Calu3 (cell line): Measurements from ENCODE around the gene PCDHA1. TPM values are rescaled to one million over a fixed set of nuclear protein-coding genes. Genes with fewer than 3 reads are reported as not detected.

Experiments used
- BruUV-seq: library from RNA; stranded (reverse); fragments of 400-500 nt; replicated peaks from 2 replicates; lab custom pipeline; 2021; lab: Mats Ljungman, UMichigan
- CTCF ChIA-PET: fragments of 300-600 bp; sonication (Branson Sonifier 250); formaldehyde crosslinking; loops from one replicate; lab custom pipeline; 2022; ENCODE audit warnings: antibody characterized with exemption; lab: Charles Lee
- DNase-seq: peaks from one replicate; pipeline ENCODE4 v3.0.0; 2022
- H3K27ac Mint-ChIP-seq: one replicate; pipeline ENCODE4 v1.8.0; 2022; ENCODE audit warnings: mixed read lengths; ENCODE audit not compliant: unreplicated experiment
- H3K27me3 Mint-ChIP-seq: one replicate; pipeline ENCODE4 v1.8.0; 2022; ENCODE audit warnings: mixed read lengths; ENCODE audit not compliant: unreplicated experiment
- H3K36me3 Mint-ChIP-seq: one replicate; pipeline ENCODE4 v1.8.0; 2022; ENCODE audit warnings: mild to moderate bottlenecking, moderate library complexity, mixed read lengths; ENCODE audit not compliant: insufficient read depth, unreplicated experiment
- H3K4me1 Mint-ChIP-seq: one replicate; pipeline ENCODE4 v1.8.0; 2022; ENCODE audit warnings: mild to moderate bottlenecking, low read depth, mixed read lengths; ENCODE audit not compliant: unreplicated experiment
- H3K4me3 Mint-ChIP-seq: one replicate; pipeline ENCODE4 v1.8.0; 2022; ENCODE audit warnings: mild to moderate bottlenecking, low read depth, moderate library complexity, mixed read lengths; ENCODE audit not compliant: unreplicated experiment
- H3K9me3 Mint-ChIP-seq: one replicate; pipeline ENCODE4 v1.8.0; 2022; ENCODE audit warnings: low read depth, mixed read lengths; ENCODE audit not compliant: unreplicated experiment
- CTCF ChIP-seq: fragments of 200-600 bp; IDR thresholded peaks from one replicate; pipeline ENCODE4 v1.8.0; 2022; ENCODE audit warnings: antibody characterized with exemption; ENCODE audit not compliant: unreplicated experiment
- intact Hi-C: fragments of 100-400 bp; cut with micrococcal nuclease; formaldehyde crosslinking; loops from one replicate; pipeline ENCODE4 v1.10.0; 2022; ENCODE audit not compliant: unreplicated experiment
- total RNA-seq: library from RNA; stranded (reverse); gene quantifications from 2 replicates; pipeline ENCODE4 v1.2.3, GENCODE V29; 2022

PCDHA1 gene
- total RNA-seq, 1 experiment from 2014 or later, result 0.83 TPM

GRCh38 chr5:140883927-140884697 lies 98.2 kb downstream of the PCDHA1 start:
- CTCF ChIA-PET, result interaction anchor here (1.6 kb wide), 1 partner anchor 82 kb away, joined by 3 read pairs; the partner anchor contains the start of gene PCDHAC2
- no peak overlapping the region for H3K4me3 Mint-ChIP-seq
- no peak for TF ChIP-seq CTCF
- H3K27ac Mint-ChIP-seq, result no peak overlapping the region
- no peak for DNase-seq
- intact Hi-C loops, result loop anchor here (2.0 kb wide), 1 partner anchor 43 kb away; the partner anchor contains the start of gene PCDHAC1
- H3K4me1 Mint-ChIP-seq, result no peaks in the 10 kb centered on the region
- no peaks in the 10 kb centered on the region for H3K36me3 Mint-ChIP-seq
- BruUV-seq, result no TSS peak
- H3K27me3 Mint-ChIP-seq, result no peaks in the 10 kb centered on the region
- H3K9me3 Mint-ChIP-seq, result peaks cover 5% of the 10 kb centered on the region

- BruUV-seq, result no TSS peak
- Mint-ChIP-seq H3K27me3 (no peaks in the 10 kb centered on the region), H3K9me3 (peaks cover 4% of the 10 kb centered on the region), H3K4me3 (no peak overlapping the region), H3K4me1 (no peaks in the 10 kb centered on the region), H3K27ac (no peak overlapping the region), H3K36me3 (no peaks in the 10 kb centered on the region)
- DNase-seq, result no peak
- intact Hi-C loops, result no loop called here
- CTCF ChIA-PET, result no interaction called here
- no peak for TF ChIP-seq CTCF
Measured at GRCh38 chr5:140916325-140916724, 130.4 kb downstream of the PCDHA1 start.

GRCh38 chr5:140923601-140924000 lies 137.7 kb downstream of the PCDHA1 start:
- Mint-ChIP-seq H3K4me3 (no peak overlapping the region), H3K27me3 (no peaks in the 10 kb centered on the region), H3K9me3 (no peaks in the 10 kb centered on the region), H3K27ac (no peak overlapping the region), H3K36me3 (peaks cover 16% of the 10 kb centered on the region), H3K4me1 (no peaks in the 10 kb centered on the region)
- intact Hi-C loops, result no loop called here
- DNase-seq, result no peak
- BruUV-seq, result no TSS peak
- CTCF ChIA-PET, result no interaction called here
- TF ChIP-seq CTCF, result no peak

- peak within 1 kb of the TSS; percentile 76 for H3K4me3 Mint-ChIP-seq
- no peak for TF ChIP-seq CTCF
- no peaks in the 10 kb centered on the region for H3K27me3 Mint-ChIP-seq
- no peaks in the 10 kb centered on the region for H3K9me3 Mint-ChIP-seq
- no peak within 1 kb of the TSS for H3K27ac Mint-ChIP-seq
- BruUV-seq, result no TSS peak
- peaks cover 16% of the 10 kb centered on the region for H3K36me3 Mint-ChIP-seq
- no peaks in the 10 kb centered on the region for H3K4me1 Mint-ChIP-seq
- intact Hi-C loops, result loop anchor here (1.0 to 2.0 kb wide), 2 partner anchors 43 to 114 kb away; partner anchors contain the start of gene PCDHA13
- peak; percentile 17 for DNase-seq
- CTCF ChIA-PET, result interaction anchor here (2.7 kb wide), 1 partner anchor 115 kb away, joined by 33 read pairs; no protein-coding TSS in a partner anchor
Measured at GRCh38 chr5:140925806-140926442, 140.0 kb downstream of the PCDHA1 start, which contains the start of gene PCDHAC1. Gene PCDHAC1, plus strand, starts transcription at chr5:140926299. Its CDS starts 594 bp downstream, at chr5:140926893.
